Neutrophil (primary cell): Measurements from ENCODE around the gene CIB1.
A peak's percentile ranks its signal among the peaks of the same experiment; 100 is the strongest.

Experiments used
- H3K27ac ChIP-seq: fragments of 200-600 bp; sonication (generic); 2 replicates; pipeline ENCODE4 v1.5.1; 2016; ENCODE audit warnings: mild to moderate bottlenecking, moderate library complexity
- H3K27me3 ChIP-seq: fragments of 200-600 bp; sonication (generic); 2 replicates; pipeline ENCODE4 v1.6.0; 2016; ENCODE audit warnings: mild to moderate bottlenecking
- H3K36me3 ChIP-seq: fragments of 200-600 bp; sonication (generic); 2 replicates; pipeline ENCODE4 v1.5.1; 2017
- H3K4me1 ChIP-seq, 2 experiments: fragments of 200-600 bp in 1 of 2; sonication (generic) in 1 of 2; 1 replicate in 1 of 2; 2 replicates in 1 of 2; pipeline versions ENCODE4 v1.5.1 to v1.6.1; 2013 to 2016; ENCODE audit warnings: low read depth in 1 of 2, low read length in 1 of 2, mild to moderate bottlenecking in 1 of 2, moderate library complexity in 1 of 2; ENCODE audit not compliant: control insufficient read depth in 1 of 2, insufficient read depth in 1 of 2
- H3K4me3 ChIP-seq, 2 experiments: fragments of 200-600 bp in 1 of 2; sonication (generic) in 1 of 2; 1 replicate in 1 of 2; 2 replicates in 1 of 2; pipeline ENCODE4 v1.5.1; 2013 to 2016; ENCODE audit warnings: low read depth in 1 of 2, low read length in 1 of 2, mild to moderate bottlenecking in 1 of 2, moderate library complexity in 1 of 2
- H3K9me3 ChIP-seq: fragments of 200-600 bp; sonication (generic); 2 replicates; pipeline ENCODE4 v1.5.1; 2016
- TF ChIP-seq, protein P1 (sequence below): fragments of 200-600 bp; sonication (generic); IDR thresholded peaks from 2 replicates; pipeline ENCODE4 v1.5.1; 2016; ENCODE audit warnings: antibody characterized with exemption

Gene CIB1

GRCh38 chr15:90205050-90205848, 28.5 kb downstream of the CIB1 start:
- Histone ChIP-seq H3K4me3 (peak overlapping the region; percentile 3 to 15), H3K36me3 (peaks cover 68% of the 10 kb centered on the region), H3K4me1 (peaks cover 67 to 78% of the 10 kb centered on the region in 2 experiments), H3K9me3 (no peaks in the 10 kb centered on the region), H3K27ac (peak overlapping the region; percentile 65), H3K27me3 (peaks cover 7% of the 10 kb centered on the region)
- TF ChIP-seq, protein P1, sequence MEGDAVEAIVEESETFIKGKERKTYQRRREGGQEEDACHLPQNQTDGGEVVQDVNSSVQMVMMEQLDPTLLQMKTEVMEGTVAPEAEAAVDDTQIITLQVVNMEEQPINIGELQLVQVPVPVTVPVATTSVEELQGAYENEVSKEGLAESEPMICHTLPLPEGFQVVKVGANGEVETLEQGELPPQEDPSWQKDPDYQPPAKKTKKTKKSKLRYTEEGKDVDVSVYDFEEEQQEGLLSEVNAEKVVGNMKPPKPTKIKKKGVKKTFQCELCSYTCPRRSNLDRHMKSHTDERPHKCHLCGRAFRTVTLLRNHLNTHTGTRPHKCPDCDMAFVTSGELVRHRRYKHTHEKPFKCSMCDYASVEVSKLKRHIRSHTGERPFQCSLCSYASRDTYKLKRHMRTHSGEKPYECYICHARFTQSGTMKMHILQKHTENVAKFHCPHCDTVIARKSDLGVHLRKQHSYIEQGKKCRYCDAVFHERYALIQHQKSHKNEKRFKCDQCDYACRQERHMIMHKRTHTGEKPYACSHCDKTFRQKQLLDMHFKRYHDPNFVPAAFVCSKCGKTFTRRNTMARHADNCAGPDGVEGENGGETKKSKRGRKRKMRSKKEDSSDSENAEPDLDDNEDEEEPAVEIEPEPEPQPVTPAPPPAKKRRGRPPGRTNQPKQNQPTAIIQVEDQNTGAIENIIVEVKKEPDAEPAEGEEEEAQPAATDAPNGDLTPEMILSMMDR: no peak

- H3K36me3 ChIP-seq: peaks cover 56% of the 10 kb centered on the region
- no peak overlapping the region for H3K4me3 ChIP-seq
- H3K27ac ChIP-seq: no peak overlapping the region
- no peaks in the 10 kb centered on the region for H3K9me3 ChIP-seq
- TF ChIP-seq, protein P1: no peak
- peaks cover 78 to 84% of the 10 kb centered on the region in 2 experiments for H3K4me1 ChIP-seq
- peaks cover 7% of the 10 kb centered on the region for H3K27me3 ChIP-seq
These were observed 29.8 kb downstream of the CIB1 start for GRCh38 chr15:90203922-90204321.

DNA sequence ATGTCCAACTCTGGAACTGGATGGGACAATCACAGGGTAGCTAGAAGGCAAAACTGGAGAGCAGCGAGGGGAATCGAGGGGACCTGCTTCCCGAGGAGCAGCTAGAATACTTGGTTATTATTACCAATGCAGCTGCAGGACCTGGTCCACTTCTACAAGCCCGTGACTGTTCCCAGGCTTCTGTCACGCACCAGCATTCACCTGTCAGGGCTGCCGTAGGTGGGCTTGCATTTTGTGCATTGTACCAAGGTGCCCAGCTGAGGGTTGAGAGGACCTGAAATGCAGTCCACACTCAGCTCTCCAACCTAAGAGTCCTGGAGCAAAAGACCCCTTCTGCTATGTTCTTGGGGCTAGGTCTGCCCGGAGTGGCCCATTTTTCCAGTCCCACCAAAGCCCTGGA, 30.3 kb downstream of the CIB1 start:
- H3K4me3 ChIP-seq: no peak overlapping the region
- H3K36me3 ChIP-seq: peaks cover 57% of the 10 kb centered on the region
- peaks cover 79 to 88% of the 10 kb centered on the region in 2 experiments for H3K4me1 ChIP-seq

GRCh38 chr15:90202929-90203328, 30.8 kb downstream of the CIB1 start:
- H3K4me1 ChIP-seq: peaks cover 83 to 90% of the 10 kb centered on the region in 2 experiments
- peaks cover 63% of the 10 kb centered on the region for H3K36me3 ChIP-seq
- H3K9me3 ChIP-seq: no peaks in the 10 kb centered on the region
- H3K4me3 ChIP-seq: no peak overlapping the region
- H3K27me3 ChIP-seq: peaks cover 7% of the 10 kb centered on the region
- TF ChIP-seq, protein P1: no peak
- no peak overlapping the region for H3K27ac ChIP-seq

More for the DNA sequence above, 30.3 kb downstream of the CIB1 start:
- Histone ChIP-seq H3K27me3 (peaks cover 7% of the 10 kb centered on the region), H3K9me3 (no peaks in the 10 kb centered on the region), H3K27ac (no peak overlapping the region)
- TF ChIP-seq, protein P1: no peak

GRCh38 chr15:90201944-90202375, 31.8 kb downstream of the CIB1 start:
- Histone ChIP-seq H3K36me3 (peaks cover 54% of the 10 kb centered on the region), H3K9me3 (no peaks in the 10 kb centered on the region), H3K27me3 (peaks cover 7% of the 10 kb centered on the region), H3K4me1 (peaks cover 77 to 82% of the 10 kb centered on the region in 2 experiments), H3K4me3 (peak overlapping the region; percentile 72), H3K27ac (peak overlapping the region; percentile 82)
- TF ChIP-seq, protein P1: no peak
